Measurements from ENCODE around the gene NTSR1.

GRCh38 chr20:62675156-62675876, 33.3 kb upstream of the NTSR1 start:
- TF ChIP-seq POLR2AphosphoS5 (IDR thresholded peaks at IDR 0.05; ENCODE audit: low read depth, low read length) (no peak), CC2D1A (CRISPR knock-in tag; IDR thresholded peaks at IDR 0.05) (no peak), ZNF235 (CRISPR knock-in tag; IDR thresholded peaks at IDR 0.05; ENCODE audit: borderline replicate concordance) (no peak)
